GM21619 (cell line): ENCODE measurements around the gene PREP.

Experiments
- ATAC-seq: cut with Tn5 transposase; IDR thresholded peaks from one replicate; pipeline ENCODE4 v1.9.1; 2021; ENCODE audit not compliant: unreplicated experiment

PREP gene

DNA sequence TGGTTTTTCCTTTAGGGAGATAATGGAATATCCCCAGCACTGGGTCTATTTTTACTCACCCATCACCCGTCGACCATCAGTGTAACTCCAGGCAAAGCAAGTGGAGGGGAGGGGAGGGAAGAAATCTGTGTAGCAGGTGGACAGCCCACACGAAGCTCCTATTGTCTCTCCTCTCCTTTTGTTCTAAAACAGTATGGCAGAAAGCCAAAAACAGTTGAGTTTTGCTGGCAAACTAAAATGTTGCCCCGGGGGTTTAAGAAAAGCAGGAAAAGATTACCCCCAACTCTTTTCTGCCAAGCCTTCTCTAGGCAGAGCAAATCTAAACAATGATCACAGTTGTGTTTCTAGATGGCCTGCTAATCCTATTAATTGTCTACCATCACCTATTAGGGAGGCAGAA, 89.7 kb downstream of the PREP start:
- no peak for ATAC-seq

GRCh38 chr6:105310947-105311346, 91.9 kb downstream of the PREP start:
- ATAC-seq: no peak

DNA sequence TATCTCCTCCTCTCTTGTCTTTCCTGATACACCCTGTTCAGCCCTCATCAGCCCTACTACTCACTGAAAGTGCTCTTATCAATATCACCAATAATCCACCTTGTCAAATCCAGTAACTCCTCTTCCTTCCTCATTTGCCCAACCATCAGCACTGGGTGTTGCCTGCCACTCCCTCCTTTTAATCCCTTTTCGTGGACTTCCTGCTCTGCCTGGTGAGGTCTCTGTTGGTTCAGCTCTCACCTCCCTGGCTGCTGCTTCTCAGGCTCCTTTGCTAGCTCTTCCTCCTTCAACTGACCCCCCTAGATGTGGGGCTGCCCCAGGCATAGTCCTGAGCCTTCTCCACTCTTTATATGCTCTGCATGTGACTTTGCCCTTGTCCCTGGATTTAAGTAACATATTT, 92.5 kb downstream of the PREP start:
- no peak for ATAC-seq

GRCh38 chr6:105308840-105309239, 94.0 kb downstream of the PREP start:
- no peak for ATAC-seq

GRCh38 chr6:105305521-105305920, 97.4 kb downstream of the PREP start:
- no peak for ATAC-seq

GRCh38 chr6:105304825-105305224, 98.1 kb downstream of the PREP start:
- ATAC-seq: no peak

DNA sequence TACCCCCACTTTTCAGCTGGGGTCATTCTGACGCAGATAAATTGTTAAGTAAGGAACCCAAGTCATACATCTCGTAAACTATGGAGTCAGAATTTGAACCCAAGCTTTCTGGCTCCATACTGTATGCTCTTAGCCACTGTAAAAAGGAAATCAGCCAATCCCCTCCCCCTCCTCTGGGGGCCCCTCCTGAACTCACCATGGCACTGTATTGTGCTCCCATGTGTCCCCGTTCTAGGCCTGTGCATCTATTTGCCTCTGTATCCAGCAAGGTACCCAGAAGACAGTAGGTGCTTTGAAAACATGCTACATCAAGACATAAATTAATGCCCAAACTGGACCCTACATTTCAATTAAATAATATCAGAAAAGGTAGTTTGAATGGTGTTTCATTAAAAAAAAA, 98.5 kb downstream of the PREP start:
- no peak for ATAC-seq

DNA sequence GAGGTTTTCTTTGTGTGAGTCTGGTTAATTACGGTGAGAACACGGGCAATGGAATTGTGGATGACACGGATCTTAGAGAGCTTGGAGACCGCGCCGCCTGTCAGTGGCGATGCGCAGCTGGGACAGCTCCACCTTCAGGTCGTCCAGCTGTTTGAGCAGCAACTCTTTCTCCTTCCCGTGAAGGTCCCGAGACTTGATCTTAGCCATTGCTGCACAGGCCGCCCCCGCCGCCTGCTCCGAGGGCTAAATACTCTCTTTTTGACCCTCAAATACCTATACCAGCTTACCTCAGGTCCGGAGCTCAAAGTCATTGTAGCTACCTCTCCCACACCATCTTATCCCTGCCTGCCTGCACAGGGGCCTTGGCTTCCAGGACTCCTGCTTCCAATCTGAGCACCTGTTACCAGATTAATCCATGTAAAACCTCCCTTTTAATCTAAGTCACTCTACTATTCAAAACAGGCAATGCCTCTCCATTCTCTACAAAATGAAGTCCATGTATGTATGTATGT, 100.2 kb downstream of the PREP start:
- no peak for ATAC-seq

DNA sequence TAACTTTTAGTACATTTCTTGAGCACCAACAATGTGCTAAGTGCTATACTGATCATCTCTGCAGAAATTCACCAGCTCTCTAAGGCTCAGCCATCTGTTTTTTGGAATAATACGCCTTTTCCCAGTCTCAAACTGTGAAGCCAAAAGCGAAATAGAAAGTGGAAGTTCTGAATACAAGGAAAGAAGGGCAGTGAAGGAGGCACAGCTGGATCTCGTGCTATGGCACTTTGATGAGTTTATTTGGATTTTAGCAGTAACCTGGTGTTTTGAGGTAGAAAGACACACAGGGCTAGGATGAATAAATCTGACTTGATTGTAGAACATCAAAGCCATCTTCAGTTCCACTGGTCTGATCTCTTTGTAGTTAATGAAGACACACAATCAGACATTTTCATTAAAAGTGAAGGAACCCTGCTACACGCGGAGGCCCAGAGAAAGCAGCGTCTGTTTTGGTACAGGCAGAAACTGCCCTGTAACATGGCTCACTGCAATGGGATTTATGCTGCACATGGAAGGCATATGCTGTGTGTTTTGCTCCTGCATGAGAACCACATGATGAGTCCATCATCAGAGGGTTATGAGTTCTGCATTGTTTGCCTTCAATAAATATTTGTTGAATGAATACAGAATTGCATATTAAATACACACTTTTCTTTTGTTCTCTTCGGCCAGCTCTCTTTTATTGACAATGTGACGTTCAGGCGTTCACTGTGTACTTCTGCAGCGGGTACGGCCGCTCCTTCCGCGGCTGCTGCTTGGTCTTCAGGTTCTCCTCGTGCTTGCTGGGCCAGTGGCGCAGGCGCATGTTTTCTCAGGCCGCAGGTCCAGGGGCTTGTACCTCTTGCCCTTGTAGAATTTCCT, 100.9 kb downstream of the PREP start:
- ATAC-seq: no peak

- no peak for ATAC-seq
These were observed 101.8 kb downstream of the PREP start for GRCh38 chr6:105301072-105301503.

DNA sequence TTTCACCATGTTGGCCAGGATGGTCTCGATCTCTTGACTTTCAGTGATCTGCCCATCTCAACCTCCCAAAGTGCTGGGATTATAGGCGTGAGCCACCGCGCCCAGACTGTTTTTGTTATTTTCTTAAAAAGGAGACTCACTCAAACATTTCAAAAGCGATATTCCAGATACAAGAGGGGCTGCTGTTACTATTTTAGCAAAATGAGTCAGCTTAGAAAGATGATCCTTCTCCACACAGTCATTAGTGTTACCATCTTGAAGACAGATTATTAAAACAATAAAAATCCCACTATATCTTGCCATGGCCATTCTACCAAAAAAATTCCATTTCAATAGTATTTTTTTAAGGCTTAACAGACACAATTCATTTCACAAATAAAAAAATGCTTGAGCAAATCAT, 102.8 kb downstream of the PREP start:
- ATAC-seq: no peak

DNA sequence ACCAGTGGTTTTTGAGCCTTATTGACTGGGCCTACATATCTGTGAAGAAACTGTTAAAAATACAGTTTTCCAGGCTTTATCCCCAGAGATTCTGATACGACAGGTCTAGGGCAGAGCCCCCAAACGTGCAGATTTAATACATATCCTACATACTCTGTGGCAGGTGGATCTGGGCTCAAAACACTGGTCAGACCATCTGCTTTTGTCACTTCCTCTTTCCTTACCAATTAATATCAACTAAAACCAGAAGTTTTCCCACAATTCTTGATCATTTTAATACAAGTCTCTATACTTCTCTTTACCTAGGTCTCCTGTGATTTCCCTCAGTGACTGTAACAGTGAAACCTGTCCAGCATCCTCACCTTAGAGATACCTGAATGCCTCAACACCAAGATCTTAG, 108.8 kb downstream of the PREP start:
- ATAC-seq: no peak

DNA sequence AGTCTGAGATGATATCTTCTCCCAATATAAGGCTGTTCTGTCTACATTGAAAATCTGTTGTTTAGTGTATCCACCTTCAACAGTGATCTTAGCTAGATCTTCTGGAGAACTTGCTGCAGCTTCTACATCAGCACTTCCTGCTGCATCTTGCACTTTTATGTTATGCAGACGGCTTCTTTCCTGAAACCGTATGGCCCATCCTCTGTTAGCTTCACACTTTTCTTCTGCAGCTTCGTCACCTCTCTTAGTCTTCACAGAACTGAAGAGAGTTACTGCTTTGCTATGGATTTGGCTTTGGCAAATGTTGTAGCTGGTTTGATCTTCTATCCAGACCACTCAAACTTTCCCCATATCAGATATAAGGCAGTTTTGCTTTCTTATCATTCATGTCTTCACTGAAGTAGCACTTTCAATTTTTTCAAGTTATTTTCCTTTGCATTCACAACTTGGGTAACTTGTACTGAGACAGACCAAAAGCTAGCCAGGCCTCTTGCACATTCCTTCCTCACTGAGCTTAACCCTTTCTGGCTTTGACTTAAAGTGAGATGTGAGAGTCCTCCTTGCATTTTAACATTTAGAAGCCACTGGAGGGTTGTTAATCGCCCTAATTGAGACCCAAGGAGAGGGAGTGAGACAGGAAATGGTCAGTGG, 110.1 kb downstream of the PREP start:
- ATAC-seq: no peak

GRCh38 chr6:105291525-105291924, 111.4 kb downstream of the PREP start:
- no peak for ATAC-seq

DNA sequence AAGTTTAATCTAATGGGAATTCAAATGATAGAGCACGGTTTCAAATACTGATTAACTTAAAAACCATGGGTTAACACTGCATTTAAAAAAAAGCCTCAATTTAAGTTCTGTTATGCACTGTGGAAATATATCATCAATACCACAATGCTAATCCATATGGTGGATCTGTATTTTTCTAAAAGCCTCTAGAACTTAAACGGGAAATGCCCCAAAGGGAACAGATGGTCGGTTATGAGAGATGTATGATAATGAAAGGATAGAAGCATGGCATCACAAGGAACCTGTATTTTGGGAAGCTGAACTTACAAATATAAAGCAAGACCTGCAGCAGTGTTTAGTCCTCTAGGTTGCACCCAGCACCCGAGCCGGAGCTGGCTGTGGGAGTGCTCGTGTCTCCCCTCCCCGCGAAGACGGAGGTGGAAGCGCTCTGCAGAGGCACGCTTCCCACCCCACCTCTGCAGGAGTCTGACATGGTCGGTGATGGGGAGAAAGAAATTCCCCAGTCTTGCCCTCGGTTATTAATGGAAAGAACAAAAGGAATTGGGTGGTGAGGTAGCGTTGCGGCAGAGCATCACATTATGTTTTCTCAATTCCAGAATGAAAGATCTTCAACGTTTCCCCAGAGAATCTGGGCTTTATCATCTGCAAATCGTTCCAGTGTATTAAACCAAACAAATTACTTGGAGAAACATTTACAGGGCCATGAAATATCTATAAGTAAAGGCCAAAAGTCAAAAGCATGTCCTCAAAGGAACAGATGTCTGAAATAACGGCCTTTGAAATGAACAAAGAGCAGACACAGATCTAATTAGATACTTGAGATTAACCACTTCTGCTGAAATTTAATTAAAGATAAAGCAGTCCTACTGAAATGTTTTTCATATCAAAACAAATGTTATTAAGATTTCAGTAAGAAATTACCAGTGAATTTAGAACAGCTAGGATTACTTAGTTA, 120.0 kb downstream of the PREP start:
- no peak for ATAC-seq

DNA sequence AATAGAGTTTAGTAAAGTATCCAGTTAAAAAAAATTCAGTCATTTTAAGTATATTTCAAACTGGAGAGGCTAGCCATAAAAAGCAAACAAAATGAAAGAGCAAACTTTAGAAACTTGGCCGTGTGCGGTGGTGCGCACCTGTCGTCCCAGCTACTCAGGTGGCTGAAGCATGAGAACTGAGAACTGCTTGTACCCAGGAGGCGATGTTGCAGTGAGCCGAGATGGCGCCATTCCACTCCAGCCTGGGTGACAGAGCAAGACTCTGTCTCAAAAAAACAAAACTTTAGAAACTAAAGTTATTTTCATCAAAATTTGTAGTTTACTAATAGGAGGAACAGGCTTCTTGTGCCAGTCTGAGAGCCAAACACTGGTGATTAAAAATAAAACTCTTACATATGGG, 122.8 kb downstream of the PREP start:
- ATAC-seq: no peak

DNA sequence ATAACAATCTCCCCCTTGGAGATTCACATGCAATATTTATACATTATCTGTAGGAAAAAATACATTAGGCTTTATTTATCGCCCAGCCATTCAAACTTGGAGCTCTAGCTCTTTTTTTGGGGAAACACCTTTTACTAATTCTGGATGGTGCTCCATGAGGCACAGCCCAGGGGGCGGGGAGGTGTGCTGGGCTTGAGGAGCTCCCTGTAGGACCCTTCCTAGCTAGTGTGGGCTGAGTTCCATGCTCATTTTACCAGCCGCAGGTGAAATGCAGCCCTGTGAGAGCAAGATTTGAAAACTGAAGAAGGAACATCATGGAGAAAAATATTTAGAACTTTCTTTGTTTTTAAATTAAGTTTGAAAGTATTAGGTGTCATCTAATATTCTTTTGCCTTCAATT, 123.4 kb downstream of the PREP start:
- ATAC-seq: no peak

- no peak for ATAC-seq
These were observed 124.1 kb downstream of the PREP start for GRCh38 chr6:105278813-105279212.

DNA sequence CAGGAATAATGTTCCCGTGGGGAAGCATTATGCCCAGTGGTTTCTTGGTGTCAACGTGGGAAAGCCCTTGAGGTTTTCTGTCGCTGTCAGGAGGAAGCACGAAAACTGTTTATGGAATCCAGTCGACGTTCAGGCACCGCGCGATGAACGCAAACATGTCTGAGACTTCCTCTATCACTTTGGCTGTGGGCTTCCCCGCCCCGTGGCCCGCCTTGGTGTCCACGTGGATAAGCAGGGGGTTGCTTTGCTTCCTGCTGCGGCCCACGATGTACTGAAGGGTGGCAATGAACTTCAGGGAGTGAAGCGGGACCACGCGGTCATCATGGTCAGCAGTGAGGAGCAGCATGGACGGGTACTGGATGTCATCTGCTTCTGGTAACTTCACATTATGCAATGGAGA, 124.8 kb downstream of the PREP start:
- ATAC-seq: no peak

DNA sequence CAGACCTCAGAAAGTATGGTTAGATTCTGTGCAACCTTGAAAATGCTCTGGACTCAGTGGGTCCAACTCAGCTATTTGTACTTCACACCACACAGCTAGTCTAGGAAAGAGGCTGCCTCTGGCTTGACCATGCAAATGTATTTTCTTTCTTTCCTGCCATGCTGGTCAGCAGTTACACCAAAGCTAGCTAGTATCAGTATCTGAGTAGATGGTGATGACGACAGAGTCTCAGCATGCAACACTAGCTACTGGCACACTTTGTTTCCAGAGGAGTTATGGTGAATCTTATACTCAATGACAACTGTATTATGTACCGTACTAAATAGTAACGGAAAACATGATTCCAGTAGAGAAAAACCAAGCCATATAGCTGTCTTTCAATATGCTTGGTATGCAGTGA, 126.5 kb downstream of the PREP start:
- no peak for ATAC-seq

DNA sequence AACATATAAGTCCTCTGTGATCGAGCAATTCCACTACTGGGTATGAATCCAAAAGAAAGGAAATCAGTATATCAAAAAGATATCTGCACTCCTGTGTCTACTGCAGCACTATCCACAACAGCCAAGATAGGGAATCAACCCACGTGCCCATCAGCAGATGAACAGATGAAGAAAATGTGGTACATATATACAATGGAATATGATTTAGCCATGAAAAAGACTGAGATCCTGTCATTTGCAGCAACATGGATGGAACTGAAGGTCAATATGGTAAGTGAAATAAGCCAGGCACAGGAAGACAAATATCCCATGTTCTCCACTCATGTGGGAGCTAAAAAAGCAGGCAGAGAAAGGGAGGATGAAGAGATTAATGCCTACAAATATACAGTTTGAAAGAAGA, 127.3 kb downstream of the PREP start:
- no peak for ATAC-seq
